ENCODE measurements around the gene SFXN5. TPM values are rescaled to one million over a fixed set of nuclear protein-coding genes. Genes with fewer than 3 reads are reported as not detected.

The SFXN5 gene
- total RNA-seq, 1 experiment from 2014 or later, result 15.2 TPM

GRCh38 chr2:73031725-73032701, 39.5 kb downstream of the SFXN5 start:
- POLR2A ChIA-PET (ENCODE audit: unreplicated experiment), result no interaction called here

GRCh38 chr2:73031095-73031678, 40.3 kb downstream of the SFXN5 start:
- 0 out of 2 replicates have a peak, but pooled peaks cover 8% of the 10 kb centered on the region for H3F3A ChIP-seq (ENCODE audit: insufficient read depth, low read depth)
- intact Hi-C loops (cut with micrococcal nuclease; ENCODE audit: unreplicated experiment), result no loop called here
- H3K4me1 ChIP-seq (replicated peaks; ENCODE audit: insufficient read depth), result peaks cover 14% of the 10 kb centered on the region; the same call in 1 of the 2 replicates
- no peak overlapping the region for H3K27ac ChIP-seq
- H3K9me3 ChIP-seq (ENCODE audit: insufficient read depth, low read depth), result no peaks in the 10 kb centered on the region
- H3K9me2 ChIP-seq (ENCODE audit: insufficient read depth), result no peaks in the 10 kb centered on the region
- no peaks in the 10 kb centered on the region for H3K79me2 ChIP-seq (ENCODE audit: low read depth)
- ChIA-PET POLR2A (ENCODE audit: unreplicated experiment) (no interaction called here), CTCF (no interaction called here)
- TF ChIP-seq CTCF (conservative IDR thresholded peaks at IDR 0.05) (no peak), EZH2 (IDR thresholded peaks at IDR 0.05; ENCODE audit: low read depth) (no peak)
- no peaks in the 10 kb centered on the region for H3K27me3 ChIP-seq (ENCODE audit: insufficient read depth, low read depth)
- DNase-seq, result no peak
- H4K20me1 ChIP-seq (ENCODE audit: insufficient read depth), result no peaks in the 10 kb centered on the region
- no peak overlapping the region for H3K4me2 ChIP-seq
- H3K4me3 ChIP-seq, result no peak overlapping the region
- no peaks in the 10 kb centered on the region for H3K36me3 ChIP-seq (ENCODE audit: low read depth)
- H2AFZ ChIP-seq, result no peak overlapping the region
- BruUV-seq (replicated peaks), result no TSS peak

More at GRCh38 chr2:73031725-73032701, 39.5 kb downstream of the SFXN5 start:
- CTCF ChIA-PET, result no interaction called here
- Histone ChIP-seq H3K79me2 (ENCODE audit: low read depth) (no peaks in the 10 kb centered on the region), H3F3A (ENCODE audit: insufficient read depth, low read depth) (0 out of 2 replicates have a peak, but pooled peaks cover 8% of the 10 kb centered on the region), H3K27ac (no peak overlapping the region), H3K4me2 (peak overlapping the region; percentile 21), H3K4me3 (no peak overlapping the region), H4K20me1 (ENCODE audit: insufficient read depth) (no peaks in the 10 kb centered on the region), H3K27me3 (ENCODE audit: insufficient read depth, low read depth) (no peaks in the 10 kb centered on the region), H3K36me3 (ENCODE audit: low read depth) (no peaks in the 10 kb centered on the region), H3K9me3 (ENCODE audit: insufficient read depth, low read depth) (no peaks in the 10 kb centered on the region), H3K4me1 (replicated peaks; ENCODE audit: insufficient read depth) (peaks cover 14% of the 10 kb centered on the region; the same call in 1 of the 2 replicates), H2AFZ (no peak overlapping the region), H3K9me2 (ENCODE audit: insufficient read depth) (no peaks in the 10 kb centered on the region)
- no peak for DNase-seq
- TF ChIP-seq EZH2 (IDR thresholded peaks at IDR 0.05; ENCODE audit: low read depth) (no peak), CTCF (conservative IDR thresholded peaks at IDR 0.05) (no peak)
- intact Hi-C loops (cut with micrococcal nuclease; ENCODE audit: unreplicated experiment), result no loop called here
- BruUV-seq (replicated peaks), result no TSS peak

GRCh38 chr2:73028841-73029240, 42.7 kb downstream of the SFXN5 start:
- Histone ChIP-seq H2AFZ (no peak overlapping the region), H3K79me2 (ENCODE audit: low read depth) (no peaks in the 10 kb centered on the region), H3K9me2 (ENCODE audit: insufficient read depth) (no peaks in the 10 kb centered on the region), H3K36me3 (ENCODE audit: low read depth) (no peaks in the 10 kb centered on the region), H3F3A (ENCODE audit: insufficient read depth, low read depth) (0 out of 2 replicates have a peak, but pooled peaks cover 8% of the 10 kb centered on the region), H3K4me3 (no peak overlapping the region), H3K4me1 (replicated peaks; ENCODE audit: insufficient read depth) (peaks cover 14% of the 10 kb centered on the region; the same call in 1 of the 2 replicates), H4K20me1 (ENCODE audit: insufficient read depth) (no peaks in the 10 kb centered on the region), H3K4me2 (no peak overlapping the region), H3K27ac (no peak overlapping the region), H3K27me3 (ENCODE audit: insufficient read depth, low read depth) (no peaks in the 10 kb centered on the region), H3K9me3 (ENCODE audit: insufficient read depth, low read depth) (no peaks in the 10 kb centered on the region)
- ChIA-PET POLR2A (ENCODE audit: unreplicated experiment) (no interaction called here), CTCF (no interaction called here)
- intact Hi-C loops (cut with micrococcal nuclease; ENCODE audit: unreplicated experiment), result no loop called here
- DNase-seq, result no peak
- TF ChIP-seq CTCF (conservative IDR thresholded peaks at IDR 0.05), result no peak
- TF ChIP-seq EZH2 (IDR thresholded peaks at IDR 0.05; ENCODE audit: low read depth), result no peak
- no TSS peak for BruUV-seq (replicated peaks)

Measured in PC-9 (cell line).